Skeletal muscle tissue (tissue), 4 donors: ENCODE measurements around the gene ATXN7L1. TPM values are rescaled to one million over a fixed set of nuclear protein-coding genes. Genes with fewer than 3 reads are reported as not detected.
A peak's percentile ranks its signal among the peaks of the same experiment; 100 is the strongest.
"Not testable (repeated sequence)": the region's sequence is repeated elsewhere in the genome, so short reads cannot be mapped to it uniquely, and the experiment has no call there.

Source experiments
- H3K27ac ChIP-seq: one replicate; pipeline ENCODE4 v1.7.0; 2013; ENCODE audit warnings: mild to moderate bottlenecking, low read depth, low read length, inconsistent platforms
- H3K27me3 ChIP-seq, 3 donors: one replicate each; pipeline ENCODE4 v1.7.0; 2013; ENCODE audit warnings: low read length in 3 of 3; ENCODE audit not compliant: control insufficient read depth in 3 of 3, insufficient read depth in 3 of 3
- H3K36me3 ChIP-seq, 3 donors: one replicate each; pipeline ENCODE4 v1.7.0; 2013; ENCODE audit warnings: low read length in 3 of 3; ENCODE audit not compliant: control insufficient read depth in 3 of 3, insufficient read depth in 3 of 3
- H3K4me1 ChIP-seq, 3 donors: one replicate each; pipeline ENCODE4 v1.7.0; 2013; ENCODE audit warnings: low read length in 3 of 3, mild to moderate bottlenecking in 3 of 3; ENCODE audit not compliant: control insufficient read depth in 3 of 3, insufficient read depth in 3 of 3
- H3K4me3 ChIP-seq, 3 donors: one replicate each; pipeline ENCODE4 v1.7.0; 2013; ENCODE audit warnings: low read length in 3 of 3
- H3K9ac ChIP-seq, 3 donors: one replicate each; pipeline ENCODE4 v1.7.0; 2013; ENCODE audit warnings: low read length in 3 of 3, mild to moderate bottlenecking in 3 of 3, moderate library complexity in 2 of 3, low read depth in 1 of 3
- H3K9me3 ChIP-seq, 3 donors: one replicate each; pipeline ENCODE4 v1.7.0; 2013; ENCODE audit warnings: low read length in 3 of 3; ENCODE audit not compliant: control insufficient read depth in 3 of 3
- total RNA-seq: library from RNA; depleted of rRNA; stranded (reverse); fragments of >200 nt; gene quantifications from one replicate; pipeline ENCODE4 v1.2.3, GENCODE V29; 2014
- donor health status: Osteomylitis.

Gene ATXN7L1
- total RNA-seq, 1 donor from 2014 or later, result 6.3 TPM

GRCh38 chr7:105892387-105892786 lies 16.0 kb upstream of the ATXN7L1 start:
- Histone ChIP-seq H3K36me3 (no peaks in the 10 kb centered on the region), H3K27me3 (no peaks in the 10 kb centered on the region), H3K9ac (no peak overlapping the region), H3K27ac (no peak overlapping the region), H3K4me3 (no peak overlapping the region), H3K9me3 (no peaks in the 10 kb centered on the region), H3K4me1 (peaks cover 4 to 5% (median 4%) of the 10 kb centered on the region in 3 donors)

- no peaks in the 10 kb centered on the region for H3K27me3 ChIP-seq
Observed at GRCh38 chr7:105890290-105890997, 14.0 kb upstream of the ATXN7L1 start.

GRCh38 chr7:105887569-105888189 lies 11.3 kb upstream of the ATXN7L1 start:
- peak overlapping the region in 1 of 3 donors; percentile 10 for H3K4me3 ChIP-seq
- H3K9me3 ChIP-seq, result no peaks in the 10 kb centered on the region
- no peaks in the 10 kb centered on the region for H3K36me3 ChIP-seq
- H3K4me1 ChIP-seq, result peaks cover 4 to 7% (median 4%) of the 10 kb centered on the region in 3 donors
- no peaks in the 10 kb centered on the region for H3K27me3 ChIP-seq
- peak overlapping the region in 1 of 3 donors; percentile 4 for H3K9ac ChIP-seq
- H3K27ac ChIP-seq, result no peak overlapping the region

More at GRCh38 chr7:105890290-105890997, 14.0 kb upstream of the ATXN7L1 start:
- H3K4me3 ChIP-seq, result no peak overlapping the region
- H3K9ac ChIP-seq, result no peak overlapping the region
- no peaks in the 10 kb centered on the region for H3K36me3 ChIP-seq
- H3K9me3 ChIP-seq, result no peaks in the 10 kb centered on the region
- H3K27ac ChIP-seq, result no peak overlapping the region
- peaks cover 4 to 7% (median 4%) of the 10 kb centered on the region in 3 donors for H3K4me1 ChIP-seq

- H3K4me3 ChIP-seq, result no peak overlapping the region
- H3K27me3 ChIP-seq, result no peaks in the 10 kb centered on the region
- H3K4me1 ChIP-seq, result peaks cover 4 to 7% (median 4%) of the 10 kb centered on the region in 3 donors
- H3K27ac ChIP-seq, result no peak overlapping the region
- H3K9me3 ChIP-seq, result no peaks in the 10 kb centered on the region
- H3K36me3 ChIP-seq, result no peaks in the 10 kb centered on the region
- no peak overlapping the region for H3K9ac ChIP-seq
Observed at GRCh38 chr7:105886776-105887175, 10.4 kb upstream of the ATXN7L1 start.

GRCh38 chr7:105885387-105886111 lies 9.2 kb upstream of the ATXN7L1 start:
- Histone ChIP-seq H3K27me3 (no peaks in the 10 kb centered on the region), H3K27ac (no peak overlapping the region), H3K36me3 (no peaks in the 10 kb centered on the region), H3K4me3 (no peak overlapping the region), H3K4me1 (peaks cover 4 to 8% (median 7%) of the 10 kb centered on the region in 3 donors), H3K9me3 (no peaks in the 10 kb centered on the region), H3K9ac (no peak overlapping the region)

GRCh38 chr7:105883179-105883578 lies 6.8 kb upstream of the ATXN7L1 start:
- H3K36me3 ChIP-seq, H3K27ac ChIP-seq: not testable (repeated sequence)

GRCh38 chr7:105881439-105881838 lies 5.0 kb upstream of the ATXN7L1 start:
- Histone ChIP-seq H3K4me3 (no peak overlapping the region), H3K9me3 (no peaks in the 10 kb centered on the region), H3K27ac (no peak overlapping the region), H3K9ac (no peak overlapping the region), H3K4me1 (peaks cover 5 to 21% (median 10%) of the 10 kb centered on the region in 3 donors), H3K36me3 (no peaks in the 10 kb centered on the region), H3K27me3 (peaks cover 0 to 2% (median 0%) of the 10 kb centered on the region in 3 donors)

More at GRCh38 chr7:105883179-105883578, 6.8 kb upstream of the ATXN7L1 start:
- not testable (repeated sequence) for H3K27me3 ChIP-seq, H3K9me3 ChIP-seq, H3K9ac ChIP-seq, H3K4me3 ChIP-seq
- H3K4me1 ChIP-seq, result peaks cover 4 to 10% (median 7%) of the 10 kb centered on the region in 3 donors

GRCh38 chr7:105880571-105881330 lies 4.4 kb upstream of the ATXN7L1 start:
- H3K4me1 ChIP-seq, result peaks cover 5 to 26% (median 13%) of the 10 kb centered on the region in 3 donors
- no peak overlapping the region for H3K9ac ChIP-seq
- no peak overlapping the region for H3K27ac ChIP-seq
- no peaks in the 10 kb centered on the region for H3K36me3 ChIP-seq
- peaks cover 0 to 2% (median 0%) of the 10 kb centered on the region in 3 donors for H3K27me3 ChIP-seq
- no peak overlapping the region for H3K4me3 ChIP-seq
- H3K9me3 ChIP-seq, result no peaks in the 10 kb centered on the region

- Histone ChIP-seq H3K27me3 (peaks cover 0 to 2% (median 0%) of the 10 kb centered on the region in 3 donors), H3K4me3 (no peak overlapping the region), H3K9me3 (no peaks in the 10 kb centered on the region), H3K27ac (no peak overlapping the region), H3K36me3 (no peaks in the 10 kb centered on the region), H3K9ac (no peak overlapping the region), H3K4me1 (peaks cover 8 to 31% (median 19%) of the 10 kb centered on the region in 3 donors)
Observed at GRCh38 chr7:105879782-105880181, 3.4 kb upstream of the ATXN7L1 start.
